Panc1 (cell line): ENCODE results near the gene HOXD13. TPM values are rescaled to one million over a fixed set of nuclear protein-coding genes. Genes with fewer than 3 reads are reported as not detected.

ENCODE experiments used
- ATAC-seq: fragments of 200-7000 bp; cut with Tn5 transposase; 2 replicates; pipeline ENCODE4 v1.9.1; 2020; ENCODE audit warnings: mild to moderate bottlenecking, moderate library complexity
- BruUV-seq: library from RNA; stranded (reverse); fragments of 400-500 nt; replicated peaks from 2 replicates; lab custom pipeline; 2021; lab: Mats Ljungman, UMichigan
- CTCF ChIA-PET: fragments of 300-600 bp; sonication (Branson Sonifier 250); formaldehyde crosslinking; loops from one replicate; lab custom pipeline; 2022; ENCODE audit warnings: antibody characterized with exemption; lab: Charles Lee
- POLR2A ChIA-PET: fragments of 300-600 bp; sonication (Branson Sonifier 250); formaldehyde crosslinking; loops from one replicate; lab custom pipeline; 2022; ENCODE audit warnings: antibody characterized with exemption; lab: Charles Lee
- DNase-seq: peaks from one replicate; pipeline ENCODE4 v3.0.0-alpha.2; 2010; ENCODE audit warnings: low read depth, low spot score
- H3K27ac ChIP-seq: 2 replicates; pipeline ENCODE4 v1.5.1; 2011; ENCODE audit warnings: mild to moderate bottlenecking, low read length, inconsistent platforms
- H3K27me3 ChIP-seq: fragments of 200-500 bp; sonication (Bioruptor generic); 2 replicates; pipeline ENCODE4 v1.6.0; 2014; ENCODE audit warnings: low read length, inconsistent platforms; ENCODE audit not compliant: control insufficient read depth, insufficient read depth
- H3K36me3 ChIP-seq: fragments of 200-500 bp; sonication (Bioruptor generic); 2 replicates; pipeline ENCODE4 v1.5.1; 2014; ENCODE audit warnings: inconsistent platforms, mild to moderate bottlenecking, low read length, moderate library complexity; ENCODE audit not compliant: control insufficient read depth, insufficient read depth
- H3K4me1 ChIP-seq: 2 replicates; pipeline ENCODE4 v1.5.1; 2011; ENCODE audit warnings: inconsistent platforms, mild to moderate bottlenecking, low read length, moderate library complexity; ENCODE audit not compliant: control insufficient read depth, insufficient read depth
- H3K4me3 ChIP-seq, 2 experiments: 2 replicates each; pipeline ENCODE4 v1.5.1; 2011 to 2012; ENCODE audit warnings: low read depth in 2 of 2, low read length in 2 of 2, mild to moderate bottlenecking in 2 of 2, inconsistent platforms in 1 of 2, moderate library complexity in 1 of 2
- H3K9me3 ChIP-seq: fragments of 200-500 bp; sonication (Bioruptor generic); 2 replicates; pipeline ENCODE4 v1.5.1; 2014; ENCODE audit warnings: low read depth, mild to moderate bottlenecking, inconsistent platforms, low read length, moderate library complexity; ENCODE audit not compliant: control insufficient read depth, insufficient read depth
- POLR2AphosphoS5 ChIP-seq: IDR thresholded peaks from 2 replicates; pipeline ENCODE4 v1.6.1; 2012; ENCODE audit warnings: mild to moderate bottlenecking, low read depth, low read length, moderate library complexity
- SIN3A ChIP-seq: IDR thresholded peaks from 2 replicates; pipeline ENCODE4 v1.6.1; 2012; ENCODE audit warnings: low read depth, mild to moderate bottlenecking, low read length, moderate library complexity, borderline replicate concordance; ENCODE audit not compliant: insufficient read depth
- TCF7L2 ChIP-seq: IDR thresholded peaks from 2 replicates; pipeline ENCODE4 v1.6.1; 2011; ENCODE audit warnings: mild to moderate bottlenecking, low read depth, low read length, inconsistent platforms
- in situ Hi-C: cut with HindIII; loops from 2 replicates; pipeline ENCODE4 v1.10.0; 2016; ENCODE audit warnings: low sequenced_read_pairs, low pct_unique_long_range_greater_than_20kb
- intact Hi-C: fragments of 100-400 bp; cut with micrococcal nuclease; formaldehyde crosslinking; loops from one replicate; pipeline ENCODE4 v1.10.0; 2022; ENCODE audit not compliant: unreplicated experiment
- total RNA-seq: library from RNA; stranded (reverse); gene quantifications from one replicate; pipeline ENCODE4 v1.2.1, GENCODE V29; 2021; ENCODE audit not compliant: unreplicated experiment
- TF ChIP-seq, protein P1 (sequence below), 2 experiments: IDR thresholded peaks; 2 replicates each; pipeline ENCODE4 v1.6.1; 2011 to 2012; ENCODE audit warnings: low read depth in 2 of 2, control low read depth in 1 of 2, low read length in 1 of 2, mild to moderate bottlenecking in 1 of 2, moderate library complexity in 1 of 2; ENCODE audit not compliant: insufficient read depth in 1 of 2
- TF ChIP-seq, protein P2 (sequence below): fragments of 450-650 bp; IDR thresholded peaks from 2 replicates; pipeline ENCODE4 v1.5.1; 2017; ENCODE audit warnings: mild to moderate bottlenecking

The HOXD13 gene
- total RNA-seq, 1 experiment from 2014 or later = not detected

DNA sequence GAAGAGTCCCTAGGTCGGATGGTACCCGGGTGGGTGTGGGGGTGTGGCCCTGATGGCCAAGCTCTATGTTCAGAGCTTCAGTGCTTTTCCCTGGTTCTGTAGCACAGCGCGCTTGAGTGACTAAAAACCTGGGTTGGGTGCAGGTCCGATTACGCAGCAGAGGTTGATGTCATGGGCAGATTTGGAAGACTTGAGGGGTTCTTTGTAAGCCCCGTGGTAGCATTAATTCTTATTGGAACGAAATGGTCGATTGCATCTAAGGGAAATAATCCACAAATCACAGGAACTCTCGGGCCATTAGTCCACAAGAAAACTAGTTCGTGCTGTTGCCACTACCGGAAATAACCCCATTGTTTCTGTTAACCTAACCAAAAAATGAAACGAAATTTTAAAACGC, 46.0 kb downstream of the HOXD13 start:
- BruUV-seq = no TSS peak
- CTCF ChIA-PET = interaction anchor here (1.2 kb wide), 1 partner anchor 12 kb away, joined by 4 read pairs; no protein-coding TSS in a partner anchor

DNA sequence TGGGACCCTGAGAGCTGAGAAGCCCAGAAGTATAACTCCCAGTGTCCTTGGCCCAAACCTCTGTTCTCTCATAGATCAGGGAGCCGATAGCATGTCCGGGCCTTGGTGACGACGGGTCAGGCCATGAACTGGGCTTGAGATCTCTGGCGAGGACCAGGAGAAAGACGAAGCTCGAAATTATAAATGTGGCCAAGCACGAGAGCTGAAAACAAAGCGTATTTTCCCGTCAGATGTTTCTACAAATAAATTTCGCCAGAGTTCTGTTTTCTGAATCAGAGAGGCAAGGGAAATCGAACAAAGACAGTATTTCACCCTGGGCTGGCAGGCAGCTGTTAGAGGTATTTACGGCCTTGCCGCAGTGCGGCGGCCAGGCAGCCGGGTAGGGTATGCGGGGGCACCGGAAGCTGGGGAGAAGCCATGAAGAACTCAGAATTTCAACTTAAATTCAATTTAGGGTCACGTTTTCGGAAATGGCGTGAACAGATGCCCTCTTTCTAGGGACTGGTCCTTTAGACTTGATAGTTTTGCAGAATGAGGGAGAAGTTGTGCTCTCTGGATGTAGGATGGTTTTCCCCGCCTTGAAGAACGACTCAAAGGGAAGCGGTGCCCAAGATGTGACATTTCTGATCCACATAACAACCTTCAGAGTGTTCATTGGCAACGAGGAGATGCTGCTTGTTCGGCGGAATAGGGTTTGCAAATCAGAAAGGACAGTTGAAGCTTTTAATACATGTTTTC, 46.6 kb downstream of the HOXD13 start:
- no peaks in the 10 kb centered on the region for H3K36me3 ChIP-seq
- ChIA-PET CTCF (interaction anchor here (0.5 to 2.5 kb wide), 8 partner anchors 12 to 513 kb away, joined by 3 to 37 read pairs (median 6); no protein-coding TSS in a partner anchor), POLR2A (no interaction called here)
- BruUV-seq = no TSS peak
- H3K27ac ChIP-seq = peak overlapping the region; percentile 77
- in situ Hi-C loops (no loop called here), intact Hi-C loops (no loop called here)
- H3K27me3 ChIP-seq = no peaks in the 10 kb centered on the region
- no peaks in the 10 kb centered on the region for H3K9me3 ChIP-seq
- DNase-seq = no peak
- TF ChIP-seq, protein P1, sequence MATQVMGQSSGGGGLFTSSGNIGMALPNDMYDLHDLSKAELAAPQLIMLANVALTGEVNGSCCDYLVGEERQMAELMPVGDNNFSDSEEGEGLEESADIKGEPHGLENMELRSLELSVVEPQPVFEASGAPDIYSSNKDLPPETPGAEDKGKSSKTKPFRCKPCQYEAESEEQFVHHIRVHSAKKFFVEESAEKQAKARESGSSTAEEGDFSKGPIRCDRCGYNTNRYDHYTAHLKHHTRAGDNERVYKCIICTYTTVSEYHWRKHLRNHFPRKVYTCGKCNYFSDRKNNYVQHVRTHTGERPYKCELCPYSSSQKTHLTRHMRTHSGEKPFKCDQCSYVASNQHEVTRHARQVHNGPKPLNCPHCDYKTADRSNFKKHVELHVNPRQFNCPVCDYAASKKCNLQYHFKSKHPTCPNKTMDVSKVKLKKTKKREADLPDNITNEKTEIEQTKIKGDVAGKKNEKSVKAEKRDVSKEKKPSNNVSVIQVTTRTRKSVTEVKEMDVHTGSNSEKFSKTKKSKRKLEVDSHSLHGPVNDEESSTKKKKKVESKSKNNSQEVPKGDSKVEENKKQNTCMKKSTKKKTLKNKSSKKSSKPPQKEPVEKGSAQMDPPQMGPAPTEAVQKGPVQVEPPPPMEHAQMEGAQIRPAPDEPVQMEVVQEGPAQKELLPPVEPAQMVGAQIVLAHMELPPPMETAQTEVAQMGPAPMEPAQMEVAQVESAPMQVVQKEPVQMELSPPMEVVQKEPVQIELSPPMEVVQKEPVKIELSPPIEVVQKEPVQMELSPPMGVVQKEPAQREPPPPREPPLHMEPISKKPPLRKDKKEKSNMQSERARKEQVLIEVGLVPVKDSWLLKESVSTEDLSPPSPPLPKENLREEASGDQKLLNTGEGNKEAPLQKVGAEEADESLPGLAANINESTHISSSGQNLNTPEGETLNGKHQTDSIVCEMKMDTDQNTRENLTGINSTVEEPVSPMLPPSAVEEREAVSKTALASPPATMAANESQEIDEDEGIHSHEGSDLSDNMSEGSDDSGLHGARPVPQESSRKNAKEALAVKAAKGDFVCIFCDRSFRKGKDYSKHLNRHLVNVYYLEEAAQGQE (IDR thresholded peaks at IDR 0.05; ENCODE audit: insufficient read depth in 1 of 2, low read depth in 2 of 2, low read length in 1 of 2) = no peak
- TF ChIP-seq POLR2AphosphoS5 = no peak
- TF ChIP-seq TCF7L2 = no peak
- TF ChIP-seq, protein P2, sequence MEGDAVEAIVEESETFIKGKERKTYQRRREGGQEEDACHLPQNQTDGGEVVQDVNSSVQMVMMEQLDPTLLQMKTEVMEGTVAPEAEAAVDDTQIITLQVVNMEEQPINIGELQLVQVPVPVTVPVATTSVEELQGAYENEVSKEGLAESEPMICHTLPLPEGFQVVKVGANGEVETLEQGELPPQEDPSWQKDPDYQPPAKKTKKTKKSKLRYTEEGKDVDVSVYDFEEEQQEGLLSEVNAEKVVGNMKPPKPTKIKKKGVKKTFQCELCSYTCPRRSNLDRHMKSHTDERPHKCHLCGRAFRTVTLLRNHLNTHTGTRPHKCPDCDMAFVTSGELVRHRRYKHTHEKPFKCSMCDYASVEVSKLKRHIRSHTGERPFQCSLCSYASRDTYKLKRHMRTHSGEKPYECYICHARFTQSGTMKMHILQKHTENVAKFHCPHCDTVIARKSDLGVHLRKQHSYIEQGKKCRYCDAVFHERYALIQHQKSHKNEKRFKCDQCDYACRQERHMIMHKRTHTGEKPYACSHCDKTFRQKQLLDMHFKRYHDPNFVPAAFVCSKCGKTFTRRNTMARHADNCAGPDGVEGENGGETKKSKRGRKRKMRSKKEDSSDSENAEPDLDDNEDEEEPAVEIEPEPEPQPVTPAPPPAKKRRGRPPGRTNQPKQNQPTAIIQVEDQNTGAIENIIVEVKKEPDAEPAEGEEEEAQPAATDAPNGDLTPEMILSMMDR = no peak
- TF ChIP-seq SIN3A = no peak
- ATAC-seq = no peak
- H3K4me1 ChIP-seq = peaks cover 9% of the 10 kb centered on the region
- H3K4me3 ChIP-seq = peak overlapping the region; percentile 54 to 55

More for the DNA sequence above, 46.0 kb downstream of the HOXD13 start:
- no peaks in the 10 kb centered on the region for H3K9me3 ChIP-seq
- H3K36me3 ChIP-seq = no peaks in the 10 kb centered on the region
- H3K27ac ChIP-seq = peak overlapping the region; percentile 77
- no peak for DNase-seq
- ATAC-seq = no peak
- peaks cover 11% of the 10 kb centered on the region for H3K4me1 ChIP-seq
- POLR2A ChIA-PET = no interaction called here
- peak overlapping the region; percentile 54 to 55 for H3K4me3 ChIP-seq
- H3K27me3 ChIP-seq = no peaks in the 10 kb centered on the region
- intact Hi-C loops (no loop called here), in situ Hi-C loops (no loop called here)
- TF ChIP-seq POLR2AphosphoS5 (no peak), TCF7L2 (no peak), SIN3A (no peak)
- TF ChIP-seq, protein P1 (IDR thresholded peaks at IDR 0.05; ENCODE audit: insufficient read depth in 1 of 2, low read depth in 2 of 2, low read length in 1 of 2) = no peak
- TF ChIP-seq, protein P2 = no peak
